Astrocyte of the cerebellum (primary cell): ENCODE measurements around the gene SLC17A9.

ENCODE experiments used
- DNase-seq: peaks from one replicate; pipeline ENCODE4 v3.0.0-alpha.2; 2011; ENCODE audit warnings: low read depth
- H3K4me3 ChIP-seq: 2 replicates; pipeline ENCODE4 v1.5.1; 2011; ENCODE audit warnings: mild to moderate bottlenecking, low read depth, low read length, moderate library complexity
- CTCF ChIP-seq: IDR thresholded peaks from 2 replicates; pipeline ENCODE4 v1.5.1; 2012; ENCODE audit warnings: low read length, low read depth, moderate library complexity, mild to moderate bottlenecking; ENCODE audit errors: missing control alignments
- in situ Hi-C: cut with HindIII; loops from 2 replicates; pipeline ENCODE4 v1.10.0; 2017; ENCODE audit warnings: low sequenced_read_pairs

SLC17A9 gene

GRCh38 chr20:62971950-62972844 is 19.7 kb downstream of the SLC17A9 start:
- no peak overlapping the region for H3K4me3 ChIP-seq
- TF ChIP-seq CTCF, result peak; percentile 87
- in situ Hi-C loops, result no loop called here
- DNase-seq, result peak; percentile 43

GRCh38 chr20:62972845-62973745 is 20.6 kb downstream of the SLC17A9 start:
- no peak overlapping the region for H3K4me3 ChIP-seq
- in situ Hi-C loops, result no loop called here
- no peak for TF ChIP-seq CTCF
- no peak for DNase-seq

- no peak overlapping the region for H3K4me3 ChIP-seq
- in situ Hi-C loops, result no loop called here
- no peak for TF ChIP-seq CTCF
- no peak for DNase-seq
Observed at GRCh38 chr20:62975251-62975760, 22.8 kb downstream of the SLC17A9 start.

- no peak for TF ChIP-seq CTCF
- no peak overlapping the region for H3K4me3 ChIP-seq
- no peak for DNase-seq
- in situ Hi-C loops, result no loop called here
Observed at GRCh38 chr20:62975812-62976508, 23.5 kb downstream of the SLC17A9 start.

GRCh38 chr20:62976886-62977285 is 24.4 kb downstream of the SLC17A9 start:
- in situ Hi-C loops, result no loop called here
- H3K4me3 ChIP-seq, result no peak overlapping the region
- TF ChIP-seq CTCF, result no peak
- DNase-seq, result no peak
